GM19438 (cell line): ENCODE measurements around the gene CDSN.
"Not testable (repeated sequence)": the region's sequence is repeated elsewhere in the genome, so short reads cannot be mapped to it uniquely, and the experiment has no call there.

ENCODE experiments used
- ATAC-seq: cut with Tn5 transposase; IDR thresholded peaks from one replicate; pipeline ENCODE4 v1.9.1; 2021; ENCODE audit warnings: low read depth; ENCODE audit not compliant: unreplicated experiment

The CDSN gene, protein sequence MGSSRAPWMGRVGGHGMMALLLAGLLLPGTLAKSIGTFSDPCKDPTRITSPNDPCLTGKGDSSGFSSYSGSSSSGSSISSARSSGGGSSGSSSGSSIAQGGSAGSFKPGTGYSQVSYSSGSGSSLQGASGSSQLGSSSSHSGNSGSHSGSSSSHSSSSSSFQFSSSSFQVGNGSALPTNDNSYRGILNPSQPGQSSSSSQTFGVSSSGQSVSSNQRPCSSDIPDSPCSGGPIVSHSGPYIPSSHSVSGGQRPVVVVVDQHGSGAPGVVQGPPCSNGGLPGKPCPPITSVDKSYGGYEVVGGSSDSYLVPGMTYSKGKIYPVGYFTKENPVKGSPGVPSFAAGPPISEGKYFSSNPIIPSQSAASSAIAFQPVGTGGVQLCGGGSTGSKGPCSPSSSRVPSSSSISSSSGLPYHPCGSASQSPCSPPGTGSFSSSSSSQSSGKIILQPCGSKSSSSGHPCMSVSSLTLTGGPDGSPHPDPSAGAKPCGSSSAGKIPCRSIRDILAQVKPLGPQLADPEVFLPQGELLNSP

DNA sequence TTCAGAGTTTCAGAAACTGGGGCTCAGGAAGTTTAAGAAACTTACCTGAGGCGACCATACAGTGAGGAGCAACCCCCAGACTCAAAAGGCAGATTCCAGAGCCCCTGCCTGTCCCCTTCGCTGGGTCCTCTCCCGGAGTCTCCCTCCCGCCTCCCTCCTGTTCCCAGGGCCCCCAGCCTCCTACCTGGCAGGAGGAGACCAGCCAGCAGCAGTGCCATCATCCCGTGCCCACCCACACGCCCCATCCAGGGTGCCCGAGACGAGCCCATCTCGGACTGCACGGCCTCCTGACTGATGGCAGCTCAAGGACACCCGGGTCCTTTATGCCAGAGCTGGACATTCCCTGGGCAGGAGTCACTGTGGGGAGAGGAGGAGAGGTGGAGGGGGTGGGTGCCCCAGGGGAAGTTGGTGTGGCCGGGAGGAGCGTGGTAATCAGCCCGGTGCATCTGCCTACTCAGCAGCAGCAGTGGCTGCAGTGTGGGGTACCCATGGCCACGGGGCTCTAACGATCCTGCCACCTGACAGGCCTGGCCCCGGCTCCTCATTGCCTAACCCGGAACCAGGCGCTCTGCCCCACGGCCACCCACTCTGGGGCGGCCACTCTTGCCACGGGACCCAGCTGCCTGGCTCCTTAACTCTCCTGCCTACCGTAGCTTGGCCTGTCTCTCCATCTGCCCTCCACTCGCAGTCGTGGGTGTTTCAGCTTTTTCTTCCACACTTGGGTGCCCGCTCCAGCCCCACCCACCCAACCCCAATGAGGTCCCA is at the start of gene CDSN:
TSS of gene CDSN (minus strand) at position 296 of the 765 bp plus-strand sequence. CDS start at position 269, 27 bp downstream.
- ATAC-seq: no peak

DNA sequence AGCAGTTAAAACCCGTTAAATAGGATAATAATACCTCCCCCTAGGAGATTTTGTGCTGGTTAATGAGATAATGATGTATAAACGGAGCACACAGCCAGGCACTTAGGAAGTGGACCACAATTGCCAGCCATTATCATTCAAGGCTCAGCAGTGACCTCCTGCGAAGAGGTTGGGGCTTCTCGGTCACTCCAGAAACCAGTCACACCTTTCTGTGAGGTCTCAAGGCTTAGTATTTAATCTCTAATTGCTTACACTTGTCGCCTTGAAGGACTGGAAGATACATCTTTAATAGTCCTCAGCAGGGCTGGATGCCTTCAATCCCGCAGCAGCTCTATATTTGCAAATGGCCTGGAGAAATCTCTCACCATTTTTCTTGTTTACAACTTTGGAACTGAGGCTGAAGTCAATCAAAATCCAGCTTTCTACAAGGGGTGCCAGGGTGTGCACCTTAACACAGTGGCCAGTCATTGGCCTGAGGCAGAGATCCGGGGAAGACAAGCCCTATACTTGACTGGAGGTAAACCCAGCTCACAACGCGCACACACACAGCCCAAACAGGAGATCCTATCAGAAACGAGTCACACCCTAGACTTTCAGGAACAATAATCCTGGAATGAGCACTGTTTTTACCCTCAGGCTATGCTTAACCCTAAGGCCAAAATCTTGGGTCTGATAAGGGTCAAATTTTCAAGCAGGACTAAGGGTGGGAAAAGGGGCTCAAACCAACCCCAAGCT is 49.0 kb upstream of the CDSN start:
- no peak for ATAC-seq

DNA sequence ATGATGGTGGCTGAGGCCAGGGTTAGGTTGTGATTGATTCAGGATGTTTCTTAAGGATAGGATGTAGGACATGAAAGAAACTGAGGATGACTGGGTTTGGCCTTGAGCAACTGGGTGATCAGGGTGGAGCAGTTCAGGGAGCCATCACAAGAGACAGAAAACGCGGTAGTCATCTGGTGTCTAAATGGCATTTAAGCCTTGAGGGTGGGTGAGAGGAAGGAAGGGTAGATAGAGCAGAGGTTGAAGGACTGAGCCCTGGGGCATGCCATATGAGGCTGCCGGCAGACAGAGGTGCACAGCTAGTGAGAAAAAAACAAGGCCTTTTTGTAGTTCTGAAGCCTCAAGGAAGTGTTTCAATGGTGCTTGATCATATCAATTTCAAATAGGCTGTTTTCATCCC is 48.4 kb upstream of the CDSN start:
- no peak for ATAC-seq

DNA sequence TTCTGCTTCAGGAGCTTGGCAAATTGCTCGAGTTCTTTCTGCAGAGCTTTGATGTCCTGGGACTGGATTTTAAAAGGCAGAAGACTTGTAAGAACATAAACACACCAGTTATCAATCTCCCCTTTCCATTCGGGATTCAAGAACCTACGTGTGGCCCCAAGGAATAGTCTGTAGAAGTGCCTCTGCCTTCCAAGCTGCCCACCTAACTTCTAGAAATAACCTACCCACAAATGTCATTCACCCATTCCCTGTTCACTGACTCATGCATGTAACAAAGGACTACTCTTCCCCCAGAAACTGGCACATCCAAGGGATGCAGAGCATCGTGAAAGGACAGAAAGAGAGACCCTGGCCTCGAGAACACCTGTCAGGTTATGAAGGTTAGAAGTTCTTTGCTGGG is 45.7 kb upstream of the CDSN start:
- ATAC-seq: no peak

DNA sequence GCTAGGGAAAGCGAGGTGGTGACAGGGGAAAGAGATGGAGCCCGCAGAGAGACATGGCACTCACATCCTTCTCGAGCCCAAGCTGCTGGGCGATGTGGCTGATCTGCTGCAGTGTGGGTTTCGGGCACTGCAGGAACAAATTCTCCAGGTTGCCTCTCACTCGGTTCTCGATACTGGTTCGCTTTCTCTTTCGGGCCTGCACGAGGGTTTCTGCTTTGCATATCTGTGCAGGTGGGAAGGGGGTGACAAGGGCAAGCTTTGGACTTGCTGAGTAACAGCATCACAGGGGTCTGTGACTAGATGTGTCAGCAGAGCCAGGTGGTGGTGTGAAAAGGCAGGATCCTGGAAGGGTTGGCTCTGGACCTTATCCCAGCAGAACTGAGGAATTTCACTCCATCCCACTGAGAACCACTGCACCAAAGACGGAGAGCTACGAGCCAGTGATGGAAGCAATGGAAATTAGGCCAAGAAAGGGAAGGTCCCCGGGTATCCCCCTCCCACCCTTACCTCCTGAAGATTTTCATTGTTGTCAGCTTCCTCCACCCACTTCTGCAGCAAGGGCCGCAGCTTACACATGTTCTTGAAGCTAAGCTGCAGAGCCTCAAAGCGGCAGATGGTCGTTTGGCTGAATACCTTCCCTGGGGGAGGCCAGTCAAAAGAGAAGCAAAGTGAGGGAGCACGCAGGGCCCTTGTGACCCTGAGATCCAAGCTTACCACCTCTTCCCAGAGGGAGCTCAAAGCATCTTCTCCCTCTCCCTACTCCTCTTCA is 45.0 kb upstream of the CDSN start:
- ATAC-seq: not testable (repeated sequence)

DNA sequence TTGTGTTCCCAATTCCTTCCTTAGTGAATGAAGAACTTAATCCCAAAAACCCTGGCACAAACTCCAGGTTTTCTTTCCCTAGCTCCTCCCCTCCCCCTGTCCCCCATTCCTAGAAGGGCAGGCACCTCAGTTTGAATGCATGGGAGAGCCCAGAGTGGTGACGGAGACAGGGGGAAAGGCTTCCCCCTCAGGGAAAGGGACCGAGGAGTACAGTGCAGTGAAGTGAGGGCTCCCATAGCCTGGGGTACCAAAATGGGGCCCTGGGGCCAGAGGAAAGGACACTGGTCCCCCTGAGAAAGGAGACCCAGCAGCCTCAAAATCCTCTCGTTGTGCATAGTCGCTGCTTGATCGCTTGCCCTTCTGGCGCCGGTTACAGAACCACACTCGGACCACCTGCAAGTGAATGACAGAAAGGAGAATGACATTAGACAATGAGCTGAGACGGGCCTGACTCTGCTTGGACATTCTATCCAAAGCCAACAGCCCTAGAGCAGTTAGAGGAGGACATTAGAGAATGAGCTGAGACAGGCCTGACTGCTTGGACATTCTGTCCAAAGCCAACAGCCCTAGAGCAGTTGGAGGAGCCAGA is 44.3 kb upstream of the CDSN start:
- ATAC-seq: not testable (repeated sequence)

- ATAC-seq: no peak
These were observed 43.7 kb upstream of the CDSN start for GRCh38 chr6:31163922-31164321.

DNA sequence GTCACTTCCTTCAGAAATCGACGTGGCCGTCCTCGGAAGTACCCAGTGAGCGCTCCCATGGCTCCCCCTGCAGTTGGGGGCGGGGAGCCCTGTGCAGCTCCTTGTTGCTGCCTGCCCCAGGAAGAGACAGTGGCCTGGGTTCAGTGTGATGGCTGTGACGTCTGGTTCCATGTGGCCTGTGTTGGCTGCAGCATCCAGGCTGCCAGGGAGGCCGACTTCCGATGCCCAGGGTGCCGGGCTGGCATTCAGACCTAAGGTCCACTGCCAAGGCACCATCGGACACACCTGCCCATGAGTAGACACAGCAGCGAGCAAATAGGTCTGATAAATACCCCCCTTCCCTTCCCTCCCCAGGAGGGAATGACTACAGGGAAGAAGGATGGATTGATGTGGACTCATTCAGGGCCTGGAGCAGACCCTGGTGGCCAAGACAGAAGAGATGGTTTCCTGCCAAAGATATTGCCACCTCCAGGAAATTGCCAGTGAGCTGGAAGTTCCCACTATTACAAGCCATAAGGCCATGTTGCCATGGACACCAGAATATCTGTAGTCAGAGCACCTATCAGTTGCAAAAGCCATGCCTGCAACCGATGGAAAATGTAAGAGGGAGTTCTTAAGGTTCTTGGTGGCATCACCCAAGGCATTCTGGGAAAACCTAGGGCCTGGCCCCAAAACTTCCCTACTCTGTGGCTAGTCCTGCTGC is 42.4 kb upstream of the CDSN start:
- no peak for ATAC-seq

DNA sequence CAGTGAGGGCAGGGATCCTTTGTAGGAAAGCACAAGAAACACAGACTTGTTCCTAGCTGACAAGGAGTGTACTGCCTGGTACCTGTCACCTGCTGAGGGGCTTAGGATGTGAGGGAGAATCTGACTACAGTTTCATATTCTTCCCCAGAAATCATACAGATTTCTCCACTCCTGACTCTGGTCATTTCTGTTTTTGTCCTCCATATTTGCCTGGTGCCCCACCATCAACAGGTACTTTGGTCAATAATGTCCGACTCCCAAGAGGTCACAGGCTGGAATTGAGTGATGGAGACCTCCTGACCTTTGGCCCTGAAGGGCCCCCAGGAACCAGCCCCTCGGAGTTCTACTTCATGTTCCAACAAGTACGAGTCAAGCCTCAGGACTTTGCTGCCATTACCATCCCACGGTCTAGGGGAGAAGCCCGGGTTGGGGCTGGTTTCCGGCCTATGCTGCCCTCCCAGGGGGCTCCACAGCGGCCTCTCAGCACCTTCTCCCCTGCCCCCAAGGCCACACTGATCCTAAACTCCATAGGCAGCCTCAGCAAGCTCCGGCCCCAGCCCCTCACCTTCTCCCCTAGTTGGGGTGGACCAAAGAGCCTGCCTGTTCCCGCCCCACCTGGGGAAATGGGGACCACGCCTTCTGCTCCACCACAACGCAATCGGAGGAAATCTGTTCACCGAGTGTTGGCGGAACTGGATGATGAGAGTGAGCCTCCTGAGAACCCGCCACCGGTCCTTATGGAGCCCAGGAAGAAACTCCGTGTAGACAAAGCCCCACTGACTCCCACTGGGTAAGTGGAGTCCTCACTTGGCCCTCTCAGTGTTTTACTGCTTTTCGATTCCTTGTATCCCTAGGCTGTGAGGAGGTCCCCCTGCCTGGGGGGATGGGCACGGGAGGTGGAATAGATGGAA is 41.2 kb upstream of the CDSN start:
- ATAC-seq: no peak

DNA sequence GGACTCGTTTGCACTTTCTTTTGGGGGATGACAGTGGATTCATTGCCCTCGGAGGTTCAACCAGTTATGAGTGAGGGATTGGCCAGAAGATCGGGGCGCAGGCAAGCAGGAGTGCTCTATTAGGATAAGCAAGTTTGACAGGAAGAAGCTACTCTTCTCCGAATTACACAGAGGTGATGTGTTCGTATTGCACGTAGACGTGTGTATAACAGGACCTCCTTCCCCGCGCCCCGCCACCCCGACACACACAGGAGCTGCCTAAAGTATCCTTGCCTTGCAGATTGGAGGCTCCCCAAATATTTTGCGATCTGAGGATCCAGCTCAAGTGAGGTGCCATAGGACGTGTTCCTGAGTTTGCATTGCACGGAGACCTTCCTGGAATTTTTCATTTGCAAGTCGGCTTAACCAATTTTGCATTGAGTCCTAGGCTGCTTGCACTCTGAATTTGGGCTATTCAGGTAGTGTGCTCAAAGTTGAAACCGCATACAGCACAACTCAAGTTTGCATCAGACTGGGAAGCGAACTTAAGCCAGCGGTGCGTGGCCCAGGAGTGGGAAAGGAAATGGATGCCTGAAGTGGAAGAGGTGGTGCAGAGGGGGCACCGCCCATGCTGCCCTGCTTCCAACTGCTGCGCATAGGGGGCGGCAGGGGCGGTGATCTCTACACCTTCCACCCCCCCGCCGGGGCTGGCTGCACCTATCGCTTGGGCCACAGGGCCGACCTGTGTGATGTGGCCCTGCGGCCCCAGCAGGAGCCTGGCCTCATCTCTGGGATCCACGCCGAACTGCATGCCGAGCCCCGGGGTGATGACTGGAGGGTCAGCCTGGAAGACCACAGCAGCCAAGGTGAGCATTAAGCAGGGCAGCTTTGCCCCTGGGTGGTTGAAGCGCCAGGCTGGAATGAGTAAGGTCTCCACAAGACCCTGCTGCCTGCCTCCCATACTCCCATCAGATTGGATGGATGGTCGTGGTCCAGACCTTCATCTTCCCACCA is 38.9 kb upstream of the CDSN start:
- ATAC-seq: peak; percentile 3

DNA sequence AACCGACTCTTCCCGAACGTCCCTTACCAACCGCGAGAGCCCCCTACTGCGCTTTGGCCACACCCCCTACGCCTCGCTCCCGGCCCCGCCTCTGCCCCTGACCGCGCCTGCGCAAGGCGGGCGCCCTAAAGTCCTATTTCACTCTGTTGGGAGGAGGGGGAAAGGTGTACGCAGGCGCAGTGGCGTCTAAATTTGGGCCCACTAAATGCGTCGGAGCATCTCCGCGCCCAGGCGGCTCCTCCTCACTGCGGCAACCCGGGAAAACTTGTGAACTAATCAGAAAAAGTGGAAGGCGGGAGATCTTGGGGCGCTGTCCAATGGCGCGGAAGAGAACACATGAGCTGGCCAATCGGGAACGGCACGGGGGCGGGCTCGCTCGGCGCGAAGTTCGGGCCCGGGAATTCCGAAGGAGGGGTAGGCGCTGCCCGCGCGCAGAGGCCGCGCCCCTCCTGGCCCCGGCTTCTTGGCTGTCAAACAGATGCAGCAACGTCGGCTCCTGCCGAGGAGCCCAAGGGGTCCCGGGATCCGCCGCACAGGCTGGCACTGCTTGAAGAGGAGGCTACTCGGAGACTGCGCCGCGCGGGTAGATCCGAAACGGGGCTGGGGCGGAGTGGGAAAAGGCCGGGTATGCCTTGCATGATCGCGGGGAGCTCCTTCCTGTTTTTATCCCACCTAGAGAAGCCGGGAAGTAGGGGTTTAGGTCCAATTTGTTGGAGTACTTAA is 38.1 kb upstream of the CDSN start, which contains the start of gene TCF19:
TSS of gene TCF19 (plus strand) at position 450 of the 723 bp plus-strand sequence. CDS start 881 bp downstream, outside the sequence.
- ATAC-seq: peak; percentile 82

DNA sequence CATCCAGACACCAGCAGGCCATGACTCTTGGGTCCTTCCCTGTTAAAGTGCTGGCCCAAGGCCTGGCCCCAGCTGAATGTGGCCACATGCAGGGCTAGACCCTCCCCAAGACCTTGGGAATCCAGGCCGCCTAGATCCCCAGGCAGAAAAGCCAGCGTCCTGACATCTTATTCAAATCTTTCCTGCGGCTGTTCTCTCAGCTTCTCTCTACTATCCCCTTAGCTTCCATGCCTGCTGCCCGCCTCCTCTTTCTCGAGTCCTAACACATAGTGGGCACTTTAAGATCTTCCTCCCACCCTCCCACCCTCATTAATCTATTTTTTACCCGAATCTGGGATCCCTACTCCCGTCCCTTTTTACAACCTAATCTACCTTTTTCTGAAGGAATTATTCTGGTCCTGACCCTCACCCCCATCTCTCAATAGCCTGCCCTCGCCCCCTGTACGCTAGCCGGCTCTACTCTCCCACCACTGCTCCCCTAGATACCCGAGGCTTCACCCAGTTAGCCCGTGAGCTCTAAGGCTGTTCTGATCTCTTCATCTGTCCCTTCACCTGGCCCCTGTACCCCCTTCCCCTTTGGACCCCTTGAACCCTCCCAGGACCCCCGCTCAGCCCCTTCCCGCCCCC is 37.4 kb upstream of the CDSN start, which contains the start of gene CCHCR1:
TSS of gene CCHCR1 (minus strand) at position 290 of the 627 bp plus-strand sequence. CDS start at position 88, 202 bp downstream.
- ATAC-seq: no peak

GRCh38 chr6:31156641-31157040 is 36.4 kb upstream of the CDSN start:
- ATAC-seq: no peak

- ATAC-seq: no peak
These were observed 34.2 kb upstream of the CDSN start for GRCh38 chr6:31154436-31154835.

- no peak for ATAC-seq
These were observed 32.5 kb upstream of the CDSN start for GRCh38 chr6:31152781-31153180.
